Epithelial cell of prostate (primary cell): ENCODE results near the gene KRTAP9-9.
"Not testable (repeated sequence)": the region's sequence is repeated elsewhere in the genome, so short reads cannot be mapped to it uniquely, and the experiment has no call there.

Source experiments
- DNase-seq: peaks from one replicate; pipeline ENCODE4 v3.0.0-alpha.2; 2011; ENCODE audit warnings: low read depth, low spot score
- H3K27ac ChIP-seq: fragments of 450-650 bp; 2 replicates; pipeline ENCODE4 v1.5.1; 2017; ENCODE audit warnings: mild to moderate bottlenecking

Gene KRTAP9-9

GRCh38 chr17:41255381-41256290 lies at the start of gene KRTAP9-9:
TSS of gene KRTAP9-9 (plus strand) at chr17:41255384.
- DNase-seq, H3K27ac ChIP-seq: not testable (repeated sequence)

- no peak overlapping the region for H3K27ac ChIP-seq
- peak; percentile 53 for DNase-seq
These were observed 43.2 kb upstream of the KRTAP9-9 start for GRCh38 chr17:41211845-41212466.

- no peak overlapping the region for H3K27ac ChIP-seq
- no peak for DNase-seq
These were observed 42.5 kb upstream of the KRTAP9-9 start for GRCh38 chr17:41212524-41213169.

- no peak overlapping the region for H3K27ac ChIP-seq
- DNase-seq: no peak
These were observed 39.5 kb upstream of the KRTAP9-9 start for GRCh38 chr17:41215681-41216080.

GRCh38 chr17:41223821-41224220 lies 31.4 kb upstream of the KRTAP9-9 start:
- no peak overlapping the region for H3K27ac ChIP-seq
- no peak for DNase-seq

- no peak overlapping the region for H3K27ac ChIP-seq
- no peak for DNase-seq
These were observed 29.1 kb upstream of the KRTAP9-9 start for GRCh38 chr17:41226051-41226450.

GRCh38 chr17:41226598-41227095 lies 28.5 kb upstream of the KRTAP9-9 start, which contains the start of gene KRTAP9-2:
TSS of gene KRTAP9-2 (plus strand) at chr17:41226648. CDS start at chr17:41226655, 7 bp downstream.
- not testable (repeated sequence) for DNase-seq, H3K27ac ChIP-seq

- DNase-seq: no peak
- no peak overlapping the region for H3K27ac ChIP-seq
These were observed 25.1 kb upstream of the KRTAP9-9 start for GRCh38 chr17:41230094-41230493.

- DNase-seq: no peak
- no peak overlapping the region for H3K27ac ChIP-seq
These were observed 23.5 kb upstream of the KRTAP9-9 start for GRCh38 chr17:41231731-41232130.

GRCh38 chr17:41232399-41233105 lies 22.6 kb upstream of the KRTAP9-9 start, which contains the start of gene KRTAP9-3:
TSS of gene KRTAP9-3 (plus strand) at chr17:41232449. CDS start at chr17:41232502, 53 bp downstream.
- H3K27ac ChIP-seq, DNase-seq: not testable (repeated sequence)

DNA sequence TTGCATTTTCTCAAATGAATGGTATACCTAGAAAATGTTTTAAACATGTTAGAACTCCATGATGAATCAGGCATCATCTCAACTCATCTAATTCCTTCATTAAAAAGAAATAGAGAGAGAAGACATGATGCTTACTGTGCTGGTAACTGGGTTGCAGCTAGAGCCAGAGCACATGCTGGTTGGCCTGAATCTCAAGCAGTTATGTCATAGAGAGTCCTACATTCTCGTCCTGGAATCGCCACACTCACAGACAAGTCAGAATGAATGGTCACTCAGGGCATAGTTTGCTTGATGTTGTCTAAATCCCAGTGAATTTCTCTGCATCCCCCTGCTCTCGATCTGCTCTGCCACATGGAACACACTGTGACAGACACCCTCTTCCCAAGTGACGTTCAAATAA lies 18.1 kb upstream of the KRTAP9-9 start:
- DNase-seq: not testable (repeated sequence)

GRCh38 chr17:41237949-41238437 lies 17.2 kb upstream of the KRTAP9-9 start, which contains the start of gene KRTAP9-8:
TSS of gene KRTAP9-8 (plus strand) at chr17:41237999. CDS start at chr17:41238052, 53 bp downstream.
- not testable (repeated sequence) for DNase-seq, H3K27ac ChIP-seq

More for the DNA sequence above, 18.1 kb upstream of the KRTAP9-9 start:
- H3K27ac ChIP-seq: not testable (repeated sequence)

GRCh38 chr17:41246995-41247787 lies 8.0 kb upstream of the KRTAP9-9 start:
- H3K27ac ChIP-seq, DNase-seq: not testable (repeated sequence)

DNA sequence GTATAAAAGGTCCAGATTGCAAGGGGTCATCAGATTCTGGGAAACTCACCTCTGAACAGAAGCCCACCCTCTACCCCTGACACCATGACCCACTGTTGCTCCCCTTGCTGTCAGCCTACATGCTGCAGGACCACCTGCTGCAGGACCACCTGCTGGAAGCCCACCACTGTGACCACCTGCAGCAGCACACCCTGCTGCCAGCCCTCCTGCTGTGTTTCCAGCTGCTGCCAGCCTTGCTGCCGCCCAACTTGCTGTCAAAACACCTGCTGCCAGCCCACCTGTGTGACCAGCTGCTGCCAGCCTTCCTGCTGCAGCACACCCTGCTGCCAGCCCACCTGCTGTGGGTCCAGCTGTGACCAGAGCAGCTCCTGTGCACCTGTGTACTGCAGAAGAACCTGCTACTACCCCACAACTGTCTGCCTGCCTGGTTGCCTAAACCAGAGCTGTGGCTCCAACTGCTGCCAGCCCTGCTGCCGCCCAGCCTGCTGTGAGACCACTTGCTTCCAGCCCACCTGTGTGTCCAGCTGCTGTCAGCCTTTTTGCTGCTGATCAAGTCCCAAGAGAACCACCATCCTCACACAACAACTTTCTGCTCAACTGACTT lies 5.4 kb upstream of the KRTAP9-9 start, which contains the start of gene KRTAP9-4:
Gene KRTAP9-4, plus strand, starts transcription at position 51 of the 604 bp plus-strand sequence. Its CDS starts 34 bp downstream, at position 85.
- not testable (repeated sequence) for H3K27ac ChIP-seq, DNase-seq

- DNase-seq: no peak
- no peak overlapping the region for H3K27ac ChIP-seq
These were observed 3.9 kb upstream of the KRTAP9-9 start for GRCh38 chr17:41251261-41251660.

- no peak for DNase-seq
- H3K27ac ChIP-seq: no peak overlapping the region
These were observed 323 bp upstream of the KRTAP9-9 start for GRCh38 chr17:41254861-41255260.

- no peak overlapping the region for H3K27ac ChIP-seq
- DNase-seq: no peak
These were observed 1.1 kb downstream of the KRTAP9-9 start for GRCh38 chr17:41256291-41256685.

DNA sequence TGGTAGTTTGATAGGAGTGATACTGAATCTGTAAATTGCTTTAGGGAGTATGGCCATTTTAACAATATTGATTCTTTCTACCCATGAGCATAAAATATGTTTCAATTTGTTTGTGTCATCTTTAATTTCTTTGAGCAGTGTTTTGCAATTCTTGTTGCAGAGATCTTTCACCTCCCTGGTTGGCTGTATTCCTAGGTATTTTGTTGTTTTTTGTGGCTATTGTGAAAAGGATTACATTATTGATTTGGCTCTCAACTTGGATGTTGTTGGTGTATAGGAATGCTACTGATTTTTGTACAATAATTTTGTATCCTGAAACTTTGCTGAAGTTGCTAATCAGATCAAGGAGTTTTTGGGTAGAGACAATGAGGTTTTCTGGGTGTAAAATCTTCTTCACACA lies 3.2 kb downstream of the KRTAP9-9 start:
- no peak for DNase-seq
- H3K27ac ChIP-seq: no peak overlapping the region
